Stimulated activated CD8-positive, alpha-beta memory T cell treated with anti-CD3 and anti-CD28 coated beads, Interleukin-7, amount 100 ng/mL, for 48 hours (primary cell): ENCODE results near the gene ADGRD1.

Experiments used
- DNase-seq, 2 donors: peaks; one replicate each; pipeline ENCODE4 v3.0.0-alpha.2; 2020; ENCODE audit warnings: low read depth in 1 of 2; ENCODE audit errors: extremely low read depth in 1 of 2

ADGRD1 gene

DNA sequence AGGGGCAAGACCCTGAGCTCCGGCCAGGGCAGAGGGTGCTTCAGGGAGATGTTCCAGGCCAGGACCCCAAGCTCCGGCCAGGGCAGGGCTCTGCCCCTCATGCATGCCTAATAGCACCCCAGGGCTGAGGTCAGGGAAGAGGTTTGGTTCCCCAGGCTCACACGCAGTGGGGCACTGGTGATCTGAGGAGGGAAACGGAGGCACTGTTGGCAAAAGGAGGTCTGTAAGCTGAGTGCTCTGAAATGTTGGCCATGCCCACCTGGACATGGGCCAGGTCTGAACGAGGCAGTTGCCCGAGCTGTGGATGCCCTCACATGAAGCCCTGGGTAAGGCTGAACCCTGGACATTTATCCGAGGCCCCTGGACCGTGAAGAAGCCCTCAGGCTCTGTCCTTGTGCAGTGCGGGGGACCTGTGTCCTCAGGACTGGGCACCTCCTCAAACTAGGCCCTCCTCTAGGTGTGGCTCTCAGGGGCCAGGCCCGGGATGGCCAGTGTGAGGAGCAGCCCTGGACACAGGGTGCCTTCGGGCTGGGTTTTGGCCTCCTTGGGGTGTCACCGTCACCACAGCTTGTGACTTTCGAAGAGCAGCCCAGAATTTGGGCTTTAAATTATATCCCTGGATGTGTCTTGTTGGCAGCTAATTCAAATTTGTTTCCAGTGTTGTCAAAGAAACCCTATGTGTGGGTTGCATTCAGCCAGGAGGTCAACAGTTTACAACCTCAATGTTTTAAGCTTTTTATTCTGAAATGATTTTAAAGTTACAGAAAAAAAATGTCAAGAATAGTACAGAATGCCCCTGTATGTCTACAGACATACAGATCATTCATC is 66.8 kb downstream of the ADGRD1 start:
- no peak for DNase-seq

GRCh38 chr12:131021154-131021541 is 67.4 kb downstream of the ADGRD1 start:
- no peak for DNase-seq

GRCh38 chr12:131024026-131024425 is 70.3 kb downstream of the ADGRD1 start:
- no peak for DNase-seq

DNA sequence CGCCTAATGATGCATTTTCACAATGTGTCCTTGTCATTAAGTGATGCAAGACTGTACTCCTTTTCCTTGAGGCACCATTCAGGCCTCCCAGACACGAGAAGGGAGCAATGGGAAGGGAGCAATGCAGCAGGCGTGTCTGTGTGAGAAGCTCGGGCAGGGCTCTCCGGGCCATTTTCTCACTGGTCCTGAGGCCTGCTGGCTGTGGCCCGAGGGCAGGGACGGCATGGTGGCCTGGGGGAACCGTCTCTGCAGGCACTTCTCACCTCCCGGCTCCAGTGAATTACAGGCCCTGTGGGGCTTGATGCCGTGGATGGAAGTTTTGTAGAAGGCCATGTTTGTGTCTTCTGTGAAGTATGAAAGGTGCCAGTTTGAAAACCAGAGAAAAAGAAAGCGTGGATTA is 71.0 kb downstream of the ADGRD1 start:
- DNase-seq: no peak

DNA sequence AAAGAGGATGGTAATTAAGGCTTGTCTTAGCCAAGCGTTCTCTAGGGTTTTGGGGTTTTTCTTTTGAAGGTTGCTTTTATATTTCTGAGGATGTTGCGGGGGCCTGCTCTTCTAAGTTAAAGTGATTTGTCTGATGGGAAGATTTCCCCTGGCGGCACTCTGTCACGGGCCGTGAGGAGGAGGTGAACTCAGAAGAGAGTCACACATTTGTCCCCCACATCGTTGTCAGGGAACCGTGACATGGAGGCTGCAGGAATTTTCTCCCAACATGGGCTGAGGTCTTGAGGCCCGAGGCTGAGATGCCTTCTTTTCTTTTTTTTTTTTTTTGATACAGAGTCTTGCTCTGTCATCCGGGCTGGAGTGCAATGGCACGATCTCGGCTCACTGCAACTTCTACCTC is 71.5 kb downstream of the ADGRD1 start:
- no peak for DNase-seq

GRCh38 chr12:131025939-131026702 is 72.4 kb downstream of the ADGRD1 start:
- DNase-seq: no peak

GRCh38 chr12:131026754-131027153 is 73.0 kb downstream of the ADGRD1 start:
- DNase-seq: no peak

- DNase-seq: no peak
Observed at GRCh38 chr12:131027264-131027663, 73.6 kb downstream of the ADGRD1 start.

DNA sequence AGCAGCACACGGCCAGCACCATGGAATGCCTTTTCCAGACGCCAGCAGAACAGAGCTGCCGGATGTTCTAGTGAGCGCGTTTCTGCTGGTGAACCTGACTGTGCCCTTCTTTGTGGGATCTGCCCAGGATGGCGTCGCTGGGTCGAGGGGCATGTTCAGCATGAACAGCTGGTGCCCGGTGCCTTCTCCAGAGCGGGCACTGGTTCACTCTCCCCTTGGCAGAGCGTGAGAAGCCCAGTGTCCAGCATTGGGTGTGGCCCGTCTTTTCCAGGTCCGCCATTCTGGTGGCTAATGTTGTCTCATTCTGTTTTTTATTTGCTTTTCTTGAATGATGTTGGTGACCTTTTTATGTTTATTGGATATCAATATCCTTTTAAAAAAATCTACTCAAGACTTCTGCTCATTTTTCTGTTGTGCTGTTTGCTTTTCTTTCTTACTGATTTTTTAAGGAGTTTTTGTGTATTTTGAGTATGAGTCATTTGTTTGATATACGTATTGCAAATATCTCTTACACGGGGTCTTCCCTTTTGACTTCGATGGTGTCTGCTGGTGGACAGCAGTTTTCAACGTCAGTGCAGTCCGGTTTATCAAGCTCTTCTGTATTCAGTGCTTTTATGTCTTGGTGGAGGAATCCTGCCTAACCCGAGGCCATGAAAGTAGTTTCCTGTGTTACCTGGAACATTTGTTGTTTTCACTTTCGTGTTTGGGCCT is 74.3 kb downstream of the ADGRD1 start:
- no peak for DNase-seq

GRCh38 chr12:131028587-131029338 is 75.1 kb downstream of the ADGRD1 start:
- DNase-seq: no peak

GRCh38 chr12:131030472-131031328 is 77.0 kb downstream of the ADGRD1 start:
- no peak for DNase-seq

GRCh38 chr12:131032082-131032750 is 78.5 kb downstream of the ADGRD1 start:
- no peak for DNase-seq

DNA sequence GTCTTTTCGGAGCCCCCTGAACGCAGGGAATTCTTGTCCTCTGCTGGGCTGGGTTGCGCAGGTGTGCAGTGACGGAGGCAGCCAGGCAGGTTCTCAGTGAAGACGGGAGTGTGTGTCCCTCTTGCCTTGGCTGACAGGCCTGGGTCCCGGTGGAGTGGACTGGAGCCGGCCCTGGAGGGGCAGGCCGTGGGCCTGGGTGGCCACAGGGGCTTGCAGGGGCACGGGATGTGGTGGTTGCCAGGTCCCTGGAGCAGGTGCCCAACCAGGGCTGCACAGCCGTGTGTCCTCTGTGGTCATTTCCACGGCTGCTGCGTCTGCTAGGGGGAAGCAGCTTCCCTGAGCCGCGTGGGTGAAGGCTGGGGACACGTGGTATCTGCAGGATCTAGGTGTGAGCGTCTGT is 79.8 kb downstream of the ADGRD1 start:
- DNase-seq: no peak

GRCh38 chr12:131033886-131034482 is 80.3 kb downstream of the ADGRD1 start:
- no peak for DNase-seq

DNA sequence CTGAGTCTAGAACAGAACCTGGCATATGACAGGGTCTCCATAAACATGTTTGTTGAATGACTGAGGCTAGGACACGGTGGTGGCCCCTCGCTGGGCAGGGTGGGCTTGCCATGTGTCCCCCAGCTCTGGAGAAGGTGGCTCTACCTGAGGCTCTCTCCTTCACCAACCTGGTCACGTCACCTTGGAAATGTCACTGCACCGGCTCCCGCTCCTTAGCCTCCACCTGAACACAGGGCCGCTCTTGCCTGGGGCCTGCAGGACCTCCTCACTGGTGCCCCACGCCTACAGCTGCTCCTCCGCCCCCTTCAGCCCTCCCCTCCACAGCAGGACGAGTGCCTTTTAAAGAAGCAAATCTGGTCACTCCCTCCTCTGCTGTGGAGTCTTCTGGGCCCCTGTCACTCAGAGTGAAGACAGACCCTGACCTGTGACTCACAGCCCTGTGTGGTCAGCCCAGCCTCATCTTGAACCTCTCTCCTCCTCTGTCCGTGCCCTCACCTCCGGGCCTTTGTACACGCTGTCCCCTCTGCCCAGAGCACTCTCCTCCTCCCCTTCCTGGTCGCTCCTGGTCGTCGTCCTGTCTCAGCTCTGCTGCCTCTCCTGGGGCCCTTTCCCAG is 81.0 kb downstream of the ADGRD1 start:
- no peak for DNase-seq

GRCh38 chr12:131035245-131035681 is 81.6 kb downstream of the ADGRD1 start:
- no peak for DNase-seq

GRCh38 chr12:131038159-131038558 is 84.5 kb downstream of the ADGRD1 start:
- DNase-seq: no peak
